ENCODE measurements around the gene CNTNAP2. TPM values are rescaled to one million over a fixed set of nuclear protein-coding genes. Genes with fewer than 3 reads are reported as not detected.

Gene CNTNAP2
- total and polyA plus RNA-seq, 2 of the 4 experiments (the other 2 are of a cell fraction) = not detected

GRCh38 chr7:147305827-147306226, 1189.2 kb downstream of the CNTNAP2 start:
- dilution Hi-C loops (cut with HindIII; ENCODE audit: low sequenced_read_pairs, unreplicated experiment) (no loop called here), in situ Hi-C loops (cut with MboI; ENCODE audit: low sequenced_read_pairs) (no loop called here), intact Hi-C loops (cut with micrococcal nuclease) (no loop called here)
- H3K18ac ChIP-seq (ENCODE audit: low read depth, low read length) = no peak overlapping the region
- H4K20me1 ChIP-seq (ENCODE audit: insufficient read depth, low read length) = no peaks in the 10 kb centered on the region
- no peak overlapping the region for H2BK20ac ChIP-seq (ENCODE audit: low read depth, low read length)
- H3K23ac ChIP-seq (ENCODE audit: low read depth, low read length) = no peak overlapping the region
- H2BK120ac ChIP-seq (ENCODE audit: low read depth, low read length) = no peak overlapping the region
- no peak for ATAC-seq (ENCODE audit: low read depth)
- DNase-seq = no peak
- H2AK9ac ChIP-seq (replicated peaks; ENCODE audit: low read depth, low read length, poor library complexity) = no peak overlapping the region
- no peaks in the 10 kb centered on the region for H3K4me1 ChIP-seq (ENCODE audit: control insufficient read depth, insufficient read depth, low read length)
- no TSS peak for BruUV-seq (replicated peaks)
- H3K36me3 ChIP-seq (ENCODE audit: control insufficient read depth, insufficient read depth, low read length) = no peaks in the 10 kb centered on the region
- H3K27me3 ChIP-seq (ENCODE audit: control insufficient read depth, insufficient read depth, low read length) = no peaks in the 10 kb centered on the region
- no peak overlapping the region for H3K27ac ChIP-seq (ENCODE audit: insufficient read depth, low read length)
- no peak overlapping the region for H3K4ac ChIP-seq (ENCODE audit: low read depth, low read length)
- TF ChIP-seq CEBPB (IDR thresholded peaks at IDR 0.05; ENCODE audit: low read depth, low read length) (no peak), RAD21 (IDR thresholded peaks at IDR 0.05; ENCODE audit: low read length) (no peak), CTCF (conservative IDR thresholded peaks at IDR 0.05; ENCODE audit: low read depth, low read length) (no peak), NFE2L2 (IDR thresholded peaks at IDR 0.05; ENCODE audit: low read depth, low read length) (no peak), RFX5 (IDR thresholded peaks at IDR 0.05; ENCODE audit: low read depth, low read length) (no peak), POLR2A (IDR thresholded peaks at IDR 0.05; ENCODE audit: low read depth, low read length) (no peak), MAZ (IDR thresholded peaks at IDR 0.05; ENCODE audit: borderline replicate concordance, low read depth, low read length) (no peak), FOS (IDR thresholded peaks at IDR 0.05; ENCODE audit: low read depth, low read length) (no peak), USF2 (IDR thresholded peaks at IDR 0.05; ENCODE audit: low read depth, low read length) (no peak), CHD1 (IDR thresholded peaks at IDR 0.05; ENCODE audit: low read depth, low read length) (no peak)
- no peak overlapping the region for H3K9ac ChIP-seq (ENCODE audit: low read depth, low read length)
- no peak overlapping the region for H4K5ac ChIP-seq (ENCODE audit: low read depth, low read length)
- no peak overlapping the region for H3K14ac ChIP-seq (replicated peaks; ENCODE audit: low read depth, low read length)
- 46% methylated on average over 2 of the region's 2 CpGs; no CpG with 5 or more reads in 1 of the 2 experiments for WGBS, 2 experiments (ENCODE audit: extremely low coverage in 2 of 2, insufficient read length in 1 of 2)
- H4K91ac ChIP-seq (ENCODE audit: insufficient read depth, low read depth, low read length) = no peak overlapping the region
- H3K9me1 ChIP-seq (ENCODE audit: insufficient read depth, low read length) = no peaks in the 10 kb centered on the region
- 0 out of 2 replicates have a peak, but pooled peaks cover 2% of the 10 kb centered on the region for H3K9me3 ChIP-seq (ENCODE audit: control insufficient read depth, insufficient read depth, low read length)
- H2BK15ac ChIP-seq (ENCODE audit: low read depth, low read length) = no peak overlapping the region
- no peak overlapping the region for H3K4me2 ChIP-seq (ENCODE audit: low read depth, low read length)
- no peak overlapping the region for H2AFZ ChIP-seq (replicated peaks; ENCODE audit: low read length, poor library complexity)
- H3K56ac ChIP-seq (ENCODE audit: extremely low read depth, insufficient read depth, low read length) = no peak overlapping the region
- H3K4me3 ChIP-seq (ENCODE audit: insufficient read depth, low read depth, low read length) = no peak overlapping the region
- H2AK5ac ChIP-seq (ENCODE audit: low read depth, low read length) = no peak overlapping the region
- CTCF ChIA-PET = no interaction called here
- H2BK5ac ChIP-seq (ENCODE audit: low read depth, low read length, poor library complexity, severe bottlenecking) = no peak overlapping the region
- H3K79me1 ChIP-seq (ENCODE audit: low read depth in 1 of 2, low read length in 2 of 2) = no peaks in the 10 kb centered on the region
- no peak overlapping the region for H4K8ac ChIP-seq (ENCODE audit: low read depth in 2 of 2, low read length in 2 of 2)
- POLR2A ChIA-PET (ENCODE audit: unreplicated experiment) = no interaction called here
